ENCODE measurements around the gene RSAD1.

Gene RSAD1

DNA sequence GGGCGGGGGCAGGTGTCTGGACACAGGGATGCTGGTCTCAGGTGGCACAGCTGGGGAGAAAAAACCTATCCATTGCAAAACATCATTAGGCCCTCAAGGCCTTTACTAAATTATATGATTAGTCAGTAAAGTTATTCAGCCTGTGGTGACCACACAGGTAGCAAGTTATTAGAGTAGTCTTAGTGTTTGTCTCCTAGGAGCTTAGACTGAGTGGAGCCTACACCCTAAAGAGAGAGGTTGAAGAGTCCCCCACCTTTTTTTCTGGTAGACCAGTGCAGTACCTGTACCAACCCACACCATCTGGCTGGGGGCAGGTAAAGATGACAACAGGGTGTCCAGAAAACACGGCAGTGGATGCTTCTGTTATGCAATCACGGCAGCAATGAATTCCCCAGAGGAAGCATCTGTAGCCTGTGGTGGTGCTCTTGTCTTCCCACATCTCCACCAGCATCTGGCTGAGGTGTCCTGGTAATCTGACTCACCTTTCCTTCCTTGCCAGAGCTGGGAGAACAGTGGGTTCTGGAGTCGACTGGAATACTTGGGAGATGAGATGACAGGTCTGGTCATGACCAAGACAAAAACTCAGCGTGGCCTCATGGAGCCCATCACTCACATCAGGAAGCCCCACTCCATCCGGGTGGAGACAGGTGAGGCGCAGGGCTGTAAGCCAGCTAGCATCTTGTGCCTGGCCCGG, 40.6 kb downstream of the RSAD1 start:
- DNase-seq (ENCODE audit: low read depth), result no peak

GRCh38 chr17:50520483-50520882, 41.8 kb downstream of the RSAD1 start:
- DNase-seq (ENCODE audit: low read depth), result no peak

DNA sequence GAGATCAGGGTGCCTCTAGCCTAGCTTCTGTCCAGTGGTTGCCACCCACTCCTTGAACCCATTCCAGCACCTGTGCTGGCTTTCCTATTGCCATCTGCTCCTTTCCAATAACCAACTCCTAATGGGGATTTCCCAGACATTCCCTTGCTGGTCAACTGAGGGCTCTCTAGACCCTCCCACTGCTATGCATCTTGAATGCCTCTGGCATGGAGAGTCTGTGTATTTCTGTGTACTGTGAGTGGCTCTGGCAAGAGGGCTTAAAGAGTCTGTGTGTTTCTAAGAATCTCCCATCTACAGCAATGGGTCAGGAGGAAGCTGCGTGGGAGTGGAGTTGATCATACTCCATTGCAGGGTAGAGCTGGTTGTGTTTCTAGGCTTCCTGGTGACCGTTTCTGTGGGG, 42.9 kb downstream of the RSAD1 start:
- DNase-seq (ENCODE audit: low read depth), result no peak

DNA sequence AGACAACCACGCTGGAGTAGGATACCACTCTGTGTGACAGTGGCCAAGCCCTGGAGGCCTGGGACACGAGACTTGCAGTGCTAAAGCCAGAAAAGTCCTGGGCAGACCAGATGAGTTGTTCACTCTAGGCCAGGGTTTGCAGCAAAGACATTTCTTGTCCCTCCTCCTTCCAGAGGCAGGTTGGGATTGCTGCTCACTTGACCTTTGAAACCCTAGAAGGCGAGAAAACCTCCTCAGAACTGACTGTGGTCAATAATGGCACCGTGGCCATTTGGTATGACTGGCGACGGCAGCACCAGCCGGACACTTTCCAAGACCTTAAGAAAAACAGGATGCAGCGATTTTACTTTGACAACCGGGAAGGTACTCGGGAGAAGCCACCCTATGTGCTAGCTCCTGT, 44.1 kb downstream of the RSAD1 start:
- no peak for DNase-seq (ENCODE audit: low read depth)

DNA sequence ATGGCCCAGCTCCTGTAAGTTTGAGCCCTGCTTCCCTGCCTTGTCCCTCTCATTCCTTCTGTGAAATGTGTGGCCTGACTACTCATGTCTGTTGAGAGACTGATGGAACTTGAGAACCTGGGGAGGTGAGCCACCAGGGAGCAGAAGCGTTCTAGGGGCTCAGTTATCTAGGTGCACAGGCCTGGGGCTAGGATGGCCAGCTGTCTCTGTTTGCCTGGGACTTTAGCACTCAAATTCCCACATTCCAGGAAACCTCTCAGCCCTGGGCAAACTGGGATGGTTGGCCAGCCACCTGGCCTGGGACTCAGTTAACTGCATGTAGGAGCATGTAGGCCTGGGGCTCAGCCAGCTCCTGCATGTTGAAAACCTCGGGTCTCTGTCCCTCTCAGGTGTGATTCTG, 44.5 kb downstream of the RSAD1 start:
- DNase-seq (ENCODE audit: low read depth), result no peak

GRCh38 chr17:50524838-50525237, 46.2 kb downstream of the RSAD1 start:
- no peak for DNase-seq (ENCODE audit: low read depth)

- no peak for DNase-seq (ENCODE audit: low read depth)
Measured at GRCh38 chr17:50527155-50527762, 48.6 kb downstream of the RSAD1 start.

DNA sequence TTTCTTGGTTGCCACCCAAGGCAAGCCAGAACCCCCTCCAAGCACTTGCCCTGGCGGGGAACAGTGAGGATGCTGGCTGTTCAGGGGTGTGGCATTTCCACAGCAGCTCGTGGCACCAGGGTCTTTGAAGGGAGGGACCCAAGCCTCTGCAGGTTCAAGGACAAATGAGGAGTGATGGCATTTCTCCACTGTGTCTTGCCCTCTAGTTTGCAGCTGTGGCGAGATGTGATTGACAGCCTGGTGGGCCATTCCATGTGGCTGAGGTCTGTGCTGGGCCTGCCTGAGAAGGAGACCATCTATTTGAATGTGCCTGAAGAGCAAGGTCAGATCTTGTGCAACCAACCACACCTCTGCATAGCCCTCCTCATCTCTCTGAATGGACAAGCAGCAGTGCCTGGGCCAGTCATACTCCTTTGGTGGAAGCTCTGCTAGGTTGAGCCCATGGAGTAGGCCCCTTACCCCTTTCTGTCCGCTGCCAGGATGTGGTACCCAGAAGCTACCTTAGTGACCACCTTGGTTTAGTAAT, 49.4 kb downstream of the RSAD1 start:
- no peak for DNase-seq (ENCODE audit: low read depth)

GRCh38 chr17:50529849-50530248, 51.2 kb downstream of the RSAD1 start:
- DNase-seq (ENCODE audit: low read depth), result no peak

- DNase-seq (ENCODE audit: low read depth), result no peak
Measured at GRCh38 chr17:50531428-50532025, 52.9 kb downstream of the RSAD1 start.

GRCh38 chr17:50532452-50533024, 53.9 kb downstream of the RSAD1 start, which contains the start of gene EPN3:
TSS of gene EPN3 (plus strand) at chr17:50532735. CDS start at chr17:50536557, 3,822 bp downstream.
- no peak for DNase-seq (ENCODE audit: low read depth)

GRCh38 chr17:50533185-50533584, 54.5 kb downstream of the RSAD1 start:
- no peak for DNase-seq (ENCODE audit: low read depth)

GRCh38 chr17:50533720-50534148, 55.1 kb downstream of the RSAD1 start:
- no peak for DNase-seq (ENCODE audit: low read depth)

GRCh38 chr17:50534222-50534978, 55.7 kb downstream of the RSAD1 start:
- DNase-seq (ENCODE audit: low read depth), result no peak

DNA sequence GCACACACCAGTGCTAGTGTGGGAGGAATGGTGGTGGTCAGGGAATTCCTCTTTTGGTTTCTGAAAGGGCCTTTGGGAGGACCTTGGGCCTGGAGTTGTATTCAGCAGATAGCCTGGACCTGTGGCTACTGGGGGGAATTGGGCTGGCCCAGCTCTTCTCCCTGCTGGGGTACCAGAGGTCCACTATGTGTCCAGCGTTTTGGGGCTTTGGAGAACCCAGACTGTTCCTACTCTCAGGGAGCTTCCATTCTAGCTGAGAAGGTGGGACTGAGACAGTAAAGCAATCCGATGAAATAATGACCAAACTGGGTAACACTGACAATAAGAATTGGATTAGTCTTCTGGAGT, 56.3 kb downstream of the RSAD1 start:
- no peak for DNase-seq (ENCODE audit: low read depth)

DNA sequence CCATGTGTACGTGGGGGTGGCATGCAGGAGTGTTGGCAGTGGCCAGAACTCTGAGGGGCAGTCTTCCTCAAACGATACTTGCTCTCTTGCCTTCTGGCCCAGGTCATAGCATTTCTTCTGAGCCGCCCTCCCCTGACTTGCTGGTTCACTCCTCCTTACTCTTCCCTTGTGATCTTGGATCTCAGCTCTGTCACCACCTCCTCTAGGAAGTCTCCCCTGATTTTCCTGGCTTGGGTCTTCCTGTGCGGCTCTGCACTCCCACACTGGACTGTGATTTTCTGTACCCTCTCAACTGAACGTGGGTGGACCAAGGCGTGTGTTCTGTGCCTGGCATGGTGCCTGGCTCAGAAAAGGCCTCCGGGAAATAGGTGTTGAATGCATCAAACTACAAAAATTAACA, 56.7 kb downstream of the RSAD1 start:
- DNase-seq (ENCODE audit: low read depth), result no peak
